ENCODE data around the gene ARID4A.
A peak's percentile ranks its signal among the peaks of the same experiment; 100 is the strongest.
"Not testable (repeated sequence)": the region's sequence is repeated elsewhere in the genome, so short reads cannot be mapped to it uniquely, and the experiment has no call there.

The ARID4A gene

DNA sequence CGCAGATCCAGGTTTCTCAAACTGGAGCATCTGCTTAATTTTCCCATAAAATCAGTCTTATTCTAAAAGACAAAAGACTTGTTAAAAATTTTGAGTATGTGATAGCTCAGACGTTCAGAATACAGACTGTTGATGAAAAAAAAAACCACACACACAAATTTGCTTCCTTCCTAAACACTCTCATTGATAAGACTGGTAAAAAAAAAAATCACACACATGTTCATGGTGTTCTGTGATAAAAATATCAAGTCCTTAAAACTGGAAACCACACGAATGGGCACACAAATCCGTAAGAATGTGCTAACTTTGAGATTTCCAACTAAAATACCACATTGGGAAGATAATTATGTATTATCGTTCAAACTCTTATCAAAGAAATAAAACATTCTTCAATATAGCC is 6.7 kb upstream of the ARID4A start:
- DNase-seq, result no peak

DNA sequence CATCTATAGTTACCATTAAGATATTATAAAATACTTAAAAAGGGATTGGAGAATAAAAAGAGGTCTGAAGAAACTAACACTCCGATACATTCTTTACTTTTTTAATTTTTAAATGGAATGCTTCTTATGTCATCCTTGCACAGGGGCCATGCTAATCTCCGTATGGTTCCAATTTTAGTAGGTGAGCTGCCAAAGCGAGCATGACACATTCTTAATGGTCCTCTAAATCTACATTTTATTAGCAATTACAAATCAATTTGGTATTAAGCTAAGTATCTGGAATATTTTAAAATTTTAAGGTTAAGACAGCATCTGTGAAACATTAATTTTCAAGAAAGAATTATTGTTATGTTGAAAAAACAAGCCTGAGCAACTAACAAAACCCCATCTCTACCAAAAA is 6.2 kb upstream of the ARID4A start:
- DNase-seq, result no peak

DNA sequence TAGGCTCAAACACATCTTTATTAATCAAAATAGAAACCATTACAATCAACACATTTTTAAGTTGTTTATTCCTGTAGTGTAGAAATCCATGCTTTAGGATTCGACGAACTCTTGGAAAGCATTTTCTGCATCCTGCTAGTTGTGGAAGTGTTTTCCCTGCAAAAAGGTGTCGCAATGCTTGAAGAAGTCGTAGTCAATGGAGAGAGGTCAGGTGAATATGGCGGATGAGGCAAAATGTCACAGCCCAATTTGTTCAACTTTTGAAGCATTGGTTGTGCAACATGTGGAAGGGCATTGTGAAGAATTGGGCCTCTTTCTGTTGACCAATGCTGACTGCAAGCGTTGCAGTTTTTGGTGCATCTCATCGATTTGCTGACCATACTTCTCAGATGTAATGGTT is 4.2 kb upstream of the ARID4A start:
- DNase-seq, result no peak

- no peak for DNase-seq
Measured at GRCh38 chr14:58296726-58297125, 1.6 kb upstream of the ARID4A start.

GRCh38 chr14:58297412-58297761 is 968 bp upstream of the ARID4A start:
- DNase-seq, result peak in 1 of 2 donors; percentile 72

- peak; percentile 98 to 100 for DNase-seq
Measured at GRCh38 chr14:58297762-58298476, 436 bp upstream of the ARID4A start.

GRCh38 chr14:58299401-58300330 is 1.3 kb downstream of the ARID4A start:
- peak; percentile 26 to 35 for DNase-seq

- no peak for DNase-seq
Measured at GRCh38 chr14:58301416-58301815, 3.1 kb downstream of the ARID4A start.

GRCh38 chr14:58305730-58306129 is 7.4 kb downstream of the ARID4A start:
- DNase-seq, result no peak

GRCh38 chr14:58307597-58308316 is 9.4 kb downstream of the ARID4A start:
- DNase-seq, result no peak

DNA sequence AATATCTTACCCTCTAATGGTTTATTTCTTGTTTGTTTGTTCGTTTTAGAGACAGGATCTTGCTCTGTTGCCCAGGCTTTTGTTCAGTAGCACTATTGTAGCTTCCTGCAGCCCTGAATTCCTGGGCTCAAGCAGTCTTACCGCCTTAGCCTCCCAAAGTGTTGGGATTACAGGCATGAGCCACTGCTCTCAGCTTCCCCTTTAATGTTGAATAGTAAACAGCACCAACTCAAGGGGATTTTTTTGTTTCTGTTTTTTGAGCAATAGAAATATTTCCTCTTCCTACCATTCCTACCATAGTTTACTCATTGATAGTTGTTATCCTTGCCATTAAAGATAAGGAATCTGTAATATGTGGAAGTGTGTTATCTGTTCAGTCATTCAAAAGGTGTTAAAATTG is 10.7 kb downstream of the ARID4A start:
- DNase-seq, result no peak

GRCh38 chr14:58313699-58314098 is 15.3 kb downstream of the ARID4A start:
- DNase-seq, result no peak

DNA sequence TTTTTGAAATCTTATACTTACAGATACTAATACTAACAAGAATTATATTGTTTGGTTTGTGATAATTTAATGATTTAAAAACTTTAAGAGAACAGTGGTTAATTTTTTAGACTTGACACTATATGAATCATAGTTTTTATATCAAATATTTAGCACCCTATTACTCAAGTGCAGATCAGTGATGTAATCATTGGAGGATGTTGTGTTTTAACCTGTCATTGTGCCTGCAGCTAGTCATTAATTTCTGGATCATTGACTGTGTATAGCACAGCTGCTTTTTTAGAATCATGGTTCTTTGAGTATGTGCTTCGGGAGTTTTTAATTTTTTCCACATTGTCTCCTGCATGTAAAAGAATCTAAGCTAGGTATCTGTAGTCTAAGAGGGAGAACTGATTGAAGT is 17.3 kb downstream of the ARID4A start:
- DNase-seq, result no peak

- no peak for DNase-seq
Measured at GRCh38 chr14:58327019-58327418, 28.7 kb downstream of the ARID4A start.

- DNase-seq, result peak; percentile 68 to 88
Measured at GRCh38 chr14:58331111-58331510, 32.8 kb downstream of the ARID4A start.

DNA sequence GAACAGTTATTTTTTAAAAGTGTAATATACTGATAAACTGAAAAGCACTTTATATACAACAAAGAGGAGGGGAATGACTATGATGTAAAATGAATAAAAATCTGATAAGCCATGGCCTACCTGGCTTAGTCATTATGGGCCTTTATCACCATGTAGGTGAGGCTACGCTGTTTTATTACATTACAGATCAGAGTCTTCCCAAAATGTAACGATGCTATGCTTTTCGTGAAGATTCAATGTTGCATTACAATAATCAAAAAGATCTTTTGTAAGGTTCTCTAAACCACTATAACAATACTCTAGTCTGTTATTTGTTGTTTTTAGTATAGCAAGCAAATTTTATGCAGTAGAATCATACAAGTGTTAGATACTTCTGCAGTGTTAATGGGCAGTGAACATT is 34.2 kb downstream of the ARID4A start:
- DNase-seq, result no peak

DNA sequence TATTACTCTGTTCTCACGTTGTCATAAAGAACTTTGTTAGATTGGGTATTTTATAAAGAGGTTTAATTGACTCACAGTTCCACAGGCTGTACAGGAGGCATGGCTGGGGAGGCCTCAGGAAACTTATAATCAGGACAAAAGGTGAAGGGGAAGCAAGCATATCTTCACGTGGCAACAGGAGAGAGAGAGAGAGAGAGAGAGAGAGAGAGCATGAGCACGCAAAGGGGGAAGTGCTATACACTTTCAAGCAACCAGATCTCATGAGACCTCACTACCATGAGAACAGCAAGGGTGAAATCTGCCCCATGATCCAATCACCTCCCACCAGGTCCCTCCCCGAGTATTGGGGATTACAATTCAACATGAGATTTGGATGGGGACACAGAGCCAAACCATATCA is 41.3 kb downstream of the ARID4A start:
- DNase-seq, result not testable (repeated sequence)

GRCh38 chr14:58341152-58341748 is 42.9 kb downstream of the ARID4A start:
- peak in 1 of 2 donors; percentile 38 for DNase-seq

DNA sequence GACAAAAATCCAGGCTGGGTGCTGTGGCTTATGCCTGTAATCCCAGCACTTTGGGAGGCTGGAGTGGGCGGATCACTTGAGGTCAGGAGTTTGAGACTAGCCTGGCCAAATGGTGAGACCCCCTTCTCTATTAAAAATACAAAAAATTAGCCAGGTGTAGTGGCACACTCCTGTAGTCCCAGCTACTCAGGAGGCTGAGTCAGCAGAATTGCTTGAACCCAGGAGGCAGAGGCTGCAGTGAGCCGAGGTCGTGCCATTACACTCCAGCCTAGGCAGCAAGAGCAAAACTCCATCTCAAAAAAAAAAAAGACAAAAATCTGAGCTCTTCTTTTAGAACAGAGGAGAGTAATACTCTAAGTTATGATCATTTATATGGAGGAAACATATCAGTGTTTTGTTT is 45.2 kb downstream of the ARID4A start:
- DNase-seq, result not testable (repeated sequence)

DNA sequence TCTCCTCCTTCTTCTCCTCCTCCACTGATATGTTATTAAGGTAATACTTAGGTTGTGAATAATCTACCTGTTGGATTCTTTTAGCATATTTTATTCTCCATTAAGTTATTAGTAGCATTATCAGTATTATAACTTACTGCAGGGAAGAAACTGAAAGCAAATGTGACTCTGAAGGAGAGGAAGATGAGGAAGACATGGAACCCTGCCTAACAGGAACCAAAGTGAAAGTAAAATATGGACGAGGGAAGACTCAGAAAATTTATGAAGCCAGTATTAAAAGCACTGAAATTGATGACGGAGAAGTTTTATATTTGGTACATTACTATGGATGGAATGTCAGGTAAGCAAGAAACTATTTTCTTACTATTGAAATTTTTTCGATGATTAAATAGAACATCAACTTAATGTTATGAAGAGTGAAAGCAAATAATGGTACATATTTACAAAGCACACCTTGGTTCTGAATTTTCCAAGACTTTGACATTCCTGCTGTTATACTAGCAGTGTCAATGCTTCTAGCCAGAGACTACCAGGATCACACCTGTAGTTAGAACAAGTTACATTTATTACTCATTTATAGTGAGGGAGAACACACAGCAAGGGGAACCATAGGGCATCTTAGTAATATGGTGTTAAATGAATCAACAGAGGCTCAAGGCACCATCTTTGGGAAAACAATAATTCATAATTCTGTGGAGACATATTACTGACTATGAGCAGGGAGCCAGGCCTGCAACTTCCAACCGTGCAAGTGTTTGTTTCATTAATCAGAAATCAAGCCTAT is 55.4 kb downstream of the ARID4A start:
- no peak for DNase-seq

- DNase-seq, result no peak
Measured at GRCh38 chr14:58354808-58355207, 56.5 kb downstream of the ARID4A start.

DNA sequence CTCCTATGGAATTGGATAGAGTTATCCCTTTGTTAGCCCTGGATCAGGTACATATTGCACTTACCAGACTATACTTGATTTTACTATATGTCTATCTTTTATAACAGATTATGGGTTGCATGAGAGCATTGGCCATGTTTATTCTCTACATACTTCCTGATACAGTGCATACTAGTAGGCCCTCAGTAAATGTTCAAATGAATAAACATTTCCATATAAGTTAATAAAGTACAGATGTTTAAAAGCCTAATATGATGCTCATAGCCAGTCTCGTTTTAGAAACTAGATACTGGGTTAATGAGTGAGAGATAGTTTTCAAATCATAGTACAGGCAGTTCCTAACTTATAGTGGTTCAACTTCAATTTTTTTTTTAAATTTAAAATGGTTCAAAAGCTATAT is 57.9 kb downstream of the ARID4A start:
- DNase-seq, result no peak
